ENCODE data around the gene PACS1. TPM values are rescaled to one million over a fixed set of nuclear protein-coding genes. Genes with fewer than 3 reads are reported as not detected.
"Not testable (repeated sequence)": the region's sequence is repeated elsewhere in the genome, so short reads cannot be mapped to it uniquely, and the experiment has no call there.

The PACS1 gene
- total RNA-seq, 1 donor from 2014 or later, result 13.6 TPM

- H3K36me3 ChIP-seq (ENCODE audit: control insufficient read depth in 3 of 3, insufficient read depth in 3 of 3, low read length in 3 of 3), result peaks cover 11 to 28% (median 18%) of the 10 kb centered on the region in 3 donors
- H3K4me1 ChIP-seq (ENCODE audit: control insufficient read depth in 3 of 3, insufficient read depth in 3 of 3, low read length in 3 of 3), result peaks cover 24 to 31% (median 26%) of the 10 kb centered on the region in 3 donors
- no peaks in the 10 kb centered on the region for H3K27me3 ChIP-seq (ENCODE audit: control insufficient read depth in 3 of 3, insufficient read depth in 3 of 3, low read length in 3 of 3)
- no peaks in the 10 kb centered on the region for H3K9me3 ChIP-seq (ENCODE audit: control insufficient read depth in 3 of 3, low read length in 3 of 3)
- no peak overlapping the region for H3K4me3 ChIP-seq (ENCODE audit: low read length in 3 of 3)
- H3K9ac ChIP-seq (ENCODE audit: low read depth in 1 of 3, low read length in 3 of 3), result no peak overlapping the region
- no peak overlapping the region for H3K27ac ChIP-seq (ENCODE audit: low read depth, low read length)
Observed at GRCh38 chr11:66072081-66072480, 2.0 kb downstream of the PACS1 start.

- Histone ChIP-seq H3K4me1 (ENCODE audit: control insufficient read depth in 3 of 3, insufficient read depth in 3 of 3, low read length in 3 of 3) (peaks cover 24 to 31% (median 26%) of the 10 kb centered on the region in 3 donors), H3K4me3 (ENCODE audit: low read length in 3 of 3) (no peak overlapping the region), H3K9ac (ENCODE audit: low read depth in 1 of 3, low read length in 3 of 3) (no peak overlapping the region), H3K27me3 (ENCODE audit: control insufficient read depth in 3 of 3, insufficient read depth in 3 of 3, low read length in 3 of 3) (no peaks in the 10 kb centered on the region), H3K9me3 (ENCODE audit: control insufficient read depth in 3 of 3, low read length in 3 of 3) (no peaks in the 10 kb centered on the region), H3K27ac (ENCODE audit: low read depth, low read length) (no peak overlapping the region), H3K36me3 (ENCODE audit: control insufficient read depth in 3 of 3, insufficient read depth in 3 of 3, low read length in 3 of 3) (peaks cover 7 to 24% (median 13%) of the 10 kb centered on the region in 3 donors)
Observed at GRCh38 chr11:66072518-66072917, 2.4 kb downstream of the PACS1 start.

- Histone ChIP-seq H3K9ac (ENCODE audit: low read depth in 1 of 3, low read length in 3 of 3) (no peak overlapping the region), H3K4me3 (ENCODE audit: low read length in 3 of 3) (no peak overlapping the region), H3K27ac (ENCODE audit: low read depth, low read length) (no peak overlapping the region), H3K9me3 (ENCODE audit: control insufficient read depth in 3 of 3, low read length in 3 of 3) (no peaks in the 10 kb centered on the region), H3K4me1 (ENCODE audit: control insufficient read depth in 3 of 3, insufficient read depth in 3 of 3, low read length in 3 of 3) (peaks cover 16 to 19% (median 17%) of the 10 kb centered on the region in 3 donors), H3K27me3 (ENCODE audit: control insufficient read depth in 3 of 3, insufficient read depth in 3 of 3, low read length in 3 of 3) (no peaks in the 10 kb centered on the region), H3K36me3 (ENCODE audit: control insufficient read depth in 3 of 3, insufficient read depth in 3 of 3, low read length in 3 of 3) (peaks cover 0 to 13% (median 2%) of the 10 kb centered on the region in 3 donors)
Observed at GRCh38 chr11:66073669-66074068, 3.6 kb downstream of the PACS1 start.

GRCh38 chr11:66075273-66075672, 5.2 kb downstream of the PACS1 start:
- Histone ChIP-seq H3K9ac (ENCODE audit: low read depth in 1 of 3, low read length in 3 of 3) (no peak overlapping the region), H3K27me3 (ENCODE audit: control insufficient read depth in 3 of 3, insufficient read depth in 3 of 3, low read length in 3 of 3) (no peaks in the 10 kb centered on the region), H3K36me3 (ENCODE audit: control insufficient read depth in 3 of 3, insufficient read depth in 3 of 3, low read length in 3 of 3) (peaks cover 0 to 11% (median 0%) of the 10 kb centered on the region in 3 donors), H3K9me3 (ENCODE audit: control insufficient read depth in 3 of 3, low read length in 3 of 3) (no peaks in the 10 kb centered on the region), H3K4me3 (ENCODE audit: low read length in 3 of 3) (no peak overlapping the region), H3K27ac (ENCODE audit: low read depth, low read length) (no peak overlapping the region), H3K4me1 (ENCODE audit: control insufficient read depth in 3 of 3, insufficient read depth in 3 of 3, low read length in 3 of 3) (peaks cover 7 to 13% (median 8%) of the 10 kb centered on the region in 3 donors)

GRCh38 chr11:66076561-66076960, 6.5 kb downstream of the PACS1 start:
- H3K4me3 ChIP-seq (ENCODE audit: low read length in 3 of 3), result no peak overlapping the region
- H3K4me1 ChIP-seq (ENCODE audit: control insufficient read depth in 3 of 3, insufficient read depth in 3 of 3, low read length in 3 of 3), result peaks cover 4 to 15% (median 4%) of the 10 kb centered on the region in 3 donors
- no peak overlapping the region for H3K9ac ChIP-seq (ENCODE audit: low read depth in 1 of 3, low read length in 3 of 3)
- no peak overlapping the region for H3K27ac ChIP-seq (ENCODE audit: low read depth, low read length)
- no peaks in the 10 kb centered on the region for H3K27me3 ChIP-seq (ENCODE audit: control insufficient read depth in 3 of 3, insufficient read depth in 3 of 3, low read length in 3 of 3)
- peaks cover 0 to 11% (median 0%) of the 10 kb centered on the region in 3 donors for H3K36me3 ChIP-seq (ENCODE audit: control insufficient read depth in 3 of 3, insufficient read depth in 3 of 3, low read length in 3 of 3)
- no peaks in the 10 kb centered on the region for H3K9me3 ChIP-seq (ENCODE audit: control insufficient read depth in 3 of 3, low read length in 3 of 3)

- H3K36me3 ChIP-seq (ENCODE audit: control insufficient read depth in 3 of 3, insufficient read depth in 3 of 3, low read length in 3 of 3), result peaks cover 0 to 7% (median 0%) of the 10 kb centered on the region in 3 donors
- H3K4me3 ChIP-seq (ENCODE audit: low read length in 3 of 3), result no peak overlapping the region
- no peaks in the 10 kb centered on the region for H3K9me3 ChIP-seq (ENCODE audit: control insufficient read depth in 3 of 3, low read length in 3 of 3)
- H3K27me3 ChIP-seq (ENCODE audit: control insufficient read depth in 3 of 3, insufficient read depth in 3 of 3, low read length in 3 of 3), result no peaks in the 10 kb centered on the region
- no peak overlapping the region for H3K27ac ChIP-seq (ENCODE audit: low read depth, low read length)
- H3K4me1 ChIP-seq (ENCODE audit: control insufficient read depth in 3 of 3, insufficient read depth in 3 of 3, low read length in 3 of 3), result peaks cover 2 to 17% (median 3%) of the 10 kb centered on the region in 3 donors
- H3K9ac ChIP-seq (ENCODE audit: low read depth in 1 of 3, low read length in 3 of 3), result no peak overlapping the region
Observed at GRCh38 chr11:66077927-66078326, 7.9 kb downstream of the PACS1 start.

- H3K4me3 ChIP-seq (ENCODE audit: low read length in 3 of 3); H3K27ac ChIP-seq (ENCODE audit: low read depth, low read length); H3K9me3 ChIP-seq (ENCODE audit: control insufficient read depth in 3 of 3, low read length in 3 of 3); H3K36me3 ChIP-seq (ENCODE audit: control insufficient read depth in 3 of 3, insufficient read depth in 3 of 3, low read length in 3 of 3); H3K9ac ChIP-seq (ENCODE audit: low read depth in 1 of 3, low read length in 3 of 3); H3K27me3 ChIP-seq (ENCODE audit: control insufficient read depth in 3 of 3, insufficient read depth in 3 of 3, low read length in 3 of 3): not testable (repeated sequence)
- peaks cover 3 to 21% (median 6%) of the 10 kb centered on the region in 3 donors for H3K4me1 ChIP-seq (ENCODE audit: control insufficient read depth in 3 of 3, insufficient read depth in 3 of 3, low read length in 3 of 3)
Observed at GRCh38 chr11:66078949-66079348, 8.9 kb downstream of the PACS1 start.

- Histone ChIP-seq H3K36me3 (ENCODE audit: control insufficient read depth in 3 of 3, insufficient read depth in 3 of 3, low read length in 3 of 3) (no peaks in the 10 kb centered on the region), H3K9me3 (ENCODE audit: control insufficient read depth in 3 of 3, low read length in 3 of 3) (no peaks in the 10 kb centered on the region), H3K4me3 (ENCODE audit: low read length in 3 of 3) (no peak overlapping the region), H3K4me1 (ENCODE audit: control insufficient read depth in 3 of 3, insufficient read depth in 3 of 3, low read length in 3 of 3) (peaks cover 3 to 21% (median 6%) of the 10 kb centered on the region in 3 donors), H3K27ac (ENCODE audit: low read depth, low read length) (peak overlapping the region; percentile 28), H3K9ac (ENCODE audit: low read depth in 1 of 3, low read length in 3 of 3) (no peak overlapping the region), H3K27me3 (ENCODE audit: control insufficient read depth in 3 of 3, insufficient read depth in 3 of 3, low read length in 3 of 3) (no peaks in the 10 kb centered on the region)
Observed at GRCh38 chr11:66080055-66080817, 10.2 kb downstream of the PACS1 start.

GRCh38 chr11:66081505-66081904, 11.4 kb downstream of the PACS1 start:
- peaks cover 3 to 21% (median 6%) of the 10 kb centered on the region in 3 donors for H3K4me1 ChIP-seq (ENCODE audit: control insufficient read depth in 3 of 3, insufficient read depth in 3 of 3, low read length in 3 of 3)
- peak overlapping the region; percentile 28 for H3K27ac ChIP-seq (ENCODE audit: low read depth, low read length)
- no peak overlapping the region for H3K9ac ChIP-seq (ENCODE audit: low read depth in 1 of 3, low read length in 3 of 3)
- H3K9me3 ChIP-seq (ENCODE audit: control insufficient read depth in 3 of 3, low read length in 3 of 3), result no peaks in the 10 kb centered on the region
- H3K36me3 ChIP-seq (ENCODE audit: control insufficient read depth in 3 of 3, insufficient read depth in 3 of 3, low read length in 3 of 3), result no peaks in the 10 kb centered on the region
- no peaks in the 10 kb centered on the region for H3K27me3 ChIP-seq (ENCODE audit: control insufficient read depth in 3 of 3, insufficient read depth in 3 of 3, low read length in 3 of 3)
- no peak overlapping the region for H3K4me3 ChIP-seq (ENCODE audit: low read length in 3 of 3)

- no peak overlapping the region for H3K27ac ChIP-seq (ENCODE audit: low read depth, low read length)
- H3K27me3 ChIP-seq (ENCODE audit: control insufficient read depth in 3 of 3, insufficient read depth in 3 of 3, low read length in 3 of 3), result no peaks in the 10 kb centered on the region
- H3K4me1 ChIP-seq (ENCODE audit: control insufficient read depth in 3 of 3, insufficient read depth in 3 of 3, low read length in 3 of 3), result peaks cover 3 to 21% (median 6%) of the 10 kb centered on the region in 3 donors
- no peaks in the 10 kb centered on the region for H3K36me3 ChIP-seq (ENCODE audit: control insufficient read depth in 3 of 3, insufficient read depth in 3 of 3, low read length in 3 of 3)
- no peaks in the 10 kb centered on the region for H3K9me3 ChIP-seq (ENCODE audit: control insufficient read depth in 3 of 3, low read length in 3 of 3)
- no peak overlapping the region for H3K9ac ChIP-seq (ENCODE audit: low read depth in 1 of 3, low read length in 3 of 3)
- no peak overlapping the region for H3K4me3 ChIP-seq (ENCODE audit: low read length in 3 of 3)
Observed at GRCh38 chr11:66082946-66083698, 13.1 kb downstream of the PACS1 start.
